Measurements from ENCODE around the gene UCK1. TPM values are rescaled to one million over a fixed set of nuclear protein-coding genes. Genes with fewer than 3 reads are reported as not detected.
A peak's percentile ranks its signal among the peaks of the same experiment; 100 is the strongest.

Gene UCK1
- total and polyA plus RNA-seq, 2 of the 4 experiments (the other 2 are of a cell fraction), result 17.9 to 21.4 TPM

- ATAC-seq (ENCODE audit: low read depth), result peak; percentile 92
- H3K56ac ChIP-seq (ENCODE audit: extremely low read depth, insufficient read depth, low read length), result peak within 1 kb of the TSS; percentile 35; the same call in 1 of the 2 replicates
- 2% methylated on average over 36 of the region's 83 CpGs; no CpG with 5 or more reads in 1 of the 2 experiments for WGBS, 2 experiments (ENCODE audit: extremely low coverage in 2 of 2, insufficient read length in 1 of 2)
- peak within 1 kb of the TSS; percentile 63; the same call in 1 of the 2 replicates for H2AK5ac ChIP-seq (ENCODE audit: low read depth, low read length)
- intact Hi-C loops (cut with micrococcal nuclease) (loop anchor here (5.0 kb wide), 1 partner anchor 244 kb away; no protein-coding TSS in a partner anchor), dilution Hi-C loops (cut with HindIII; ENCODE audit: low sequenced_read_pairs, unreplicated experiment) (no loop called here), in situ Hi-C loops (cut with MboI; ENCODE audit: low sequenced_read_pairs) (loop anchor here (10.0 kb wide), 1 partner anchor 242 kb away; the partner anchor contains the start of gene RAPGEF1)
- H3K9me1 ChIP-seq (ENCODE audit: insufficient read depth, low read length), result peaks cover 14% of the 10 kb centered on the region; the same call in 1 of the 2 replicates
- peak within 1 kb of the TSS; percentile 9 to 97; a peak in 3 of 4 replicates for H4K8ac ChIP-seq (ENCODE audit: low read depth in 2 of 2, low read length in 2 of 2)
- peak within 1 kb of the TSS; percentile 41 for H4K5ac ChIP-seq (ENCODE audit: low read depth, low read length)
- H3K4me2 ChIP-seq (ENCODE audit: low read depth, low read length), result peak within 1 kb of the TSS; percentile 97
- H3K9ac ChIP-seq (ENCODE audit: low read depth, low read length), result peak within 1 kb of the TSS; percentile 83
- peaks cover 14 to 46% of the 10 kb centered on the region in 2 experiments for H3K79me1 ChIP-seq (ENCODE audit: low read depth in 1 of 2, low read length in 2 of 2)
- H3K4me1 ChIP-seq (ENCODE audit: control insufficient read depth, insufficient read depth, low read length), result peaks cover 7% of the 10 kb centered on the region; the same call in 1 of the 2 replicates
- peak within 1 kb of the TSS; percentile 40 for H2BK5ac ChIP-seq (ENCODE audit: low read depth, low read length, poor library complexity, severe bottlenecking)
- peak within 1 kb of the TSS; percentile 50; the same call in 1 of the 2 replicates for H4K91ac ChIP-seq (ENCODE audit: insufficient read depth, low read depth, low read length)
- H3K23ac ChIP-seq (ENCODE audit: low read depth, low read length), result peak within 1 kb of the TSS; percentile 31
- ChIA-PET CTCF (interaction anchor here (0.6 to 0.7 kb wide), 2 partner anchors 25 to 244 kb away, joined by 3 to 4 read pairs; no protein-coding TSS in a partner anchor), POLR2A (ENCODE audit: unreplicated experiment) (no interaction called here)
- no peak within 1 kb of the TSS for H2BK120ac ChIP-seq (ENCODE audit: low read depth, low read length)
- H2BK15ac ChIP-seq (ENCODE audit: low read depth, low read length), result no peak within 1 kb of the TSS; the same call in 2 of the 3 replicates
- no peaks in the 10 kb centered on the region for H3K9me3 ChIP-seq (ENCODE audit: control insufficient read depth, insufficient read depth, low read length)
- H3K18ac ChIP-seq (ENCODE audit: low read depth, low read length), result no peak within 1 kb of the TSS
- peak within 1 kb of the TSS; percentile 86 for H2AK9ac ChIP-seq (replicated peaks; ENCODE audit: low read depth, low read length, poor library complexity)
- H2AFZ ChIP-seq (replicated peaks; ENCODE audit: low read length, poor library complexity), result peak within 1 kb of the TSS; percentile 98
- H3K27ac ChIP-seq (ENCODE audit: insufficient read depth, low read length), result peak within 1 kb of the TSS; percentile 73
- peak; percentile 77; the same call in 1 of the 2 replicates for TF ChIP-seq MAZ (IDR thresholded peaks at IDR 0.05; ENCODE audit: borderline replicate concordance, low read depth, low read length)
- no peak for TF ChIP-seq RCOR1 (IDR thresholded peaks at IDR 0.05; ENCODE audit: insufficient replicate concordance, low read length)
- peak; percentile 73 for DNase-seq
- peaks cover 7% of the 10 kb centered on the region for H4K20me1 ChIP-seq (ENCODE audit: insufficient read depth, low read length)
- no peaks in the 10 kb centered on the region for H3K27me3 ChIP-seq (ENCODE audit: control insufficient read depth, insufficient read depth, low read length)
- peak within 1 kb of the TSS; percentile 62 for H3K4ac ChIP-seq (ENCODE audit: low read depth, low read length)
- peaks cover 26% of the 10 kb centered on the region for H3K36me3 ChIP-seq (ENCODE audit: control insufficient read depth, insufficient read depth, low read length)
- peak within 1 kb of the TSS; percentile 65; the same call in 1 of the 2 replicates for H3K14ac ChIP-seq (replicated peaks; ENCODE audit: low read depth, low read length)
- no TSS peak for BruUV-seq (replicated peaks)
- H3K4me3 ChIP-seq (ENCODE audit: insufficient read depth, low read depth, low read length), result peak within 1 kb of the TSS; percentile 94
- no peak within 1 kb of the TSS for H2BK20ac ChIP-seq (ENCODE audit: low read depth, low read length)
Observed at GRCh38 chr9:131502781-131503625, 28.1 kb downstream of the UCK1 start, which contains the start of gene POMT1. Gene POMT1 (plus strand): TSS chr9:131502918. CDS start chr9:131504219, 1,301 bp downstream.
